ENCODE measurements around the gene DNM3. TPM values are rescaled to one million over a fixed set of nuclear protein-coding genes. Genes with fewer than 3 reads are reported as not detected.

Gene DNM3
- total RNA-seq, 2 experiments from 2014 or later, result 1.6 to 1.8 TPM

GRCh38 chr1:171896936-171897703, 55.8 kb downstream of the DNM3 start:
- H3K4me3 Mint-ChIP-seq, result no peak overlapping the region
- POLR2A ChIA-PET, result no interaction called here
- intact Hi-C loops (cut with DNase I, micrococcal nuclease), result no loop called here
- no peak for ATAC-seq (ENCODE audit: poor library complexity)
- H3K36me3 ChIP-seq (ENCODE audit: insufficient read depth, low read length), result no peaks in the 10 kb centered on the region
- no peaks in the 10 kb centered on the region for H3K27me3 ChIP-seq (ENCODE audit: control insufficient read depth in 1 of 2, insufficient read depth in 2 of 2, low read length in 2 of 2)
- no peaks in the 10 kb centered on the region for H3K36me3 Mint-ChIP-seq (ENCODE audit: low read depth)
- H3K9me3 Mint-ChIP-seq, result no peaks in the 10 kb centered on the region
- H3K4me1 ChIP-seq (ENCODE audit: insufficient read depth, low read length), result no peaks in the 10 kb centered on the region
- H3K9me3 ChIP-seq (ENCODE audit: control insufficient read depth in 1 of 2, insufficient read depth in 1 of 2, low read length in 2 of 2), result no peaks in the 10 kb centered on the region
- H3K4me3 ChIP-seq (ENCODE audit: low read length), result no peak overlapping the region
- no peak overlapping the region for H3K27ac Mint-ChIP-seq
- no peaks in the 10 kb centered on the region for H3K27me3 Mint-ChIP-seq
- no peak for TF ChIP-seq CTCF (IDR thresholded peaks at IDR 0.05)
- H3K4me1 Mint-ChIP-seq (ENCODE audit: low read depth), result peaks cover 9% of the 10 kb centered on the region
- DNase-seq, result no peak
- no peak overlapping the region for H3K27ac ChIP-seq (ENCODE audit: low read depth in 1 of 2, low read length in 2 of 2)
- CTCF ChIA-PET, result no interaction called here

GRCh38 chr1:171898941-171899340, 57.6 kb downstream of the DNM3 start:
- H3K36me3 Mint-ChIP-seq (ENCODE audit: low read depth), result no peaks in the 10 kb centered on the region
- intact Hi-C loops (cut with DNase I, micrococcal nuclease), result no loop called here
- DNase-seq, result no peak
- POLR2A ChIA-PET, result no interaction called here
- ATAC-seq (ENCODE audit: poor library complexity), result no peak
- no peaks in the 10 kb centered on the region for H3K4me1 ChIP-seq (ENCODE audit: insufficient read depth, low read length)
- H3K9me3 Mint-ChIP-seq, result no peaks in the 10 kb centered on the region
- peaks cover 17% of the 10 kb centered on the region for H3K4me1 Mint-ChIP-seq (ENCODE audit: low read depth)
- H3K36me3 ChIP-seq (ENCODE audit: insufficient read depth, low read length), result no peaks in the 10 kb centered on the region
- H3K4me3 ChIP-seq (ENCODE audit: low read length), result no peak overlapping the region
- H3K27me3 ChIP-seq (ENCODE audit: control insufficient read depth in 1 of 2, insufficient read depth in 2 of 2, low read length in 2 of 2), result no peaks in the 10 kb centered on the region
- CTCF ChIA-PET, result no interaction called here
- H3K27ac Mint-ChIP-seq, result no peak overlapping the region
- H3K27ac ChIP-seq (ENCODE audit: low read depth in 1 of 2, low read length in 2 of 2), result no peak overlapping the region
- H3K27me3 Mint-ChIP-seq, result no peaks in the 10 kb centered on the region
- TF ChIP-seq CTCF (IDR thresholded peaks at IDR 0.05), result no peak
- no peak overlapping the region for H3K4me3 Mint-ChIP-seq
- no peaks in the 10 kb centered on the region for H3K9me3 ChIP-seq (ENCODE audit: control insufficient read depth in 1 of 2, insufficient read depth in 1 of 2, low read length in 2 of 2)

- H3K4me1 ChIP-seq (ENCODE audit: insufficient read depth, low read length), result no peaks in the 10 kb centered on the region
- no peaks in the 10 kb centered on the region for H3K27me3 Mint-ChIP-seq
- peaks cover 17% of the 10 kb centered on the region for H3K4me1 Mint-ChIP-seq (ENCODE audit: low read depth)
- no peak overlapping the region for H3K4me3 ChIP-seq (ENCODE audit: low read length)
- H3K4me3 Mint-ChIP-seq, result no peak overlapping the region
- no peaks in the 10 kb centered on the region for H3K9me3 Mint-ChIP-seq
- no peaks in the 10 kb centered on the region for H3K36me3 Mint-ChIP-seq (ENCODE audit: low read depth)
- no peaks in the 10 kb centered on the region for H3K36me3 ChIP-seq (ENCODE audit: insufficient read depth, low read length)
- ChIA-PET CTCF (no interaction called here), POLR2A (no interaction called here)
- TF ChIP-seq CTCF (IDR thresholded peaks at IDR 0.05), result no peak
- no peak for DNase-seq
- H3K27ac ChIP-seq (ENCODE audit: low read depth in 1 of 2, low read length in 2 of 2), result no peak overlapping the region
- intact Hi-C loops (cut with DNase I, micrococcal nuclease), result no loop called here
- H3K9me3 ChIP-seq (ENCODE audit: control insufficient read depth in 1 of 2, insufficient read depth in 1 of 2, low read length in 2 of 2), result no peaks in the 10 kb centered on the region
- no peak for ATAC-seq (ENCODE audit: poor library complexity)
- H3K27me3 ChIP-seq (ENCODE audit: control insufficient read depth in 1 of 2, insufficient read depth in 2 of 2, low read length in 2 of 2), result no peaks in the 10 kb centered on the region
- H3K27ac Mint-ChIP-seq, result no peak overlapping the region
Measured at GRCh38 chr1:171899838-171900237, 58.5 kb downstream of the DNM3 start.

Data from CD4-positive, alpha-beta T cell (primary cell).